ENCODE data around the gene PRR13.
"Not testable (repeated sequence)": the region's sequence is repeated elsewhere in the genome, so short reads cannot be mapped to it uniquely, and the experiment has no call there.

Gene PRR13

DNA sequence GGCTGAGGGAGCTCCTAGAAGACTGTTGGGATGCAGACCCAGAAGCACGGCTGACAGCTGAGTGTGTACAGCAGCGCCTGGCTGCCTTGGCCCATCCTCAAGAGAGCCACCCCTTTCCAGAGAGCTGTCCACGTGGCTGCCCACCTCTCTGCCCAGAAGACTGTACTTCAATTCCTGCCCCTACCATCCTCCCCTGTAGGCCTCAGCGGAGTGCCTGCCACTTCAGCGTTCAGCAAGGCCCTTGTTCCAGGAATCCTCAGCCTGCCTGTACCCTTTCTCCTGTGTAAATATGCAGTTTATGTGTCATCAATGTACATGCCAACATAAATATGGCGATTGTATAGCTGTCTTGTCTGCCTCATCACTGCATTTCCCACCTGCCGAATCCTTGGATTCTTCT, 10.3 kb upstream of the PRR13 start:
- POLR2A ChIA-PET = interaction anchor here (1.0 to 2.0 kb wide), 2 partner anchors 10 to 23 kb away, joined by 3 to 7 read pairs; partner anchors contain the start of gene PRR13
- CTCF ChIA-PET = interaction anchor here (1.5 kb wide), 1 partner anchor 10 kb away, joined by 6 read pairs; no protein-coding TSS in a partner anchor
- TF ChIP-seq L3MBTL2 (conservative IDR thresholded peaks at IDR 0.05) = no peak
- TF ChIP-seq TARDBP (IDR thresholded peaks at IDR 0.05) = no peak
- no peak for TF ChIP-seq ZNF384 (IDR thresholded peaks at IDR 0.05)
- no peak for TF ChIP-seq ELF4 (IDR thresholded peaks at IDR 0.05)
- TF ChIP-seq BHLHE40 (IDR thresholded peaks at IDR 0.05; ENCODE audit: borderline replicate concordance) = no peak
- no peak for TF ChIP-seq HDGF (IDR thresholded peaks at IDR 0.05; ENCODE audit: borderline replicate concordance)
- TF ChIP-seq, protein P1, sequence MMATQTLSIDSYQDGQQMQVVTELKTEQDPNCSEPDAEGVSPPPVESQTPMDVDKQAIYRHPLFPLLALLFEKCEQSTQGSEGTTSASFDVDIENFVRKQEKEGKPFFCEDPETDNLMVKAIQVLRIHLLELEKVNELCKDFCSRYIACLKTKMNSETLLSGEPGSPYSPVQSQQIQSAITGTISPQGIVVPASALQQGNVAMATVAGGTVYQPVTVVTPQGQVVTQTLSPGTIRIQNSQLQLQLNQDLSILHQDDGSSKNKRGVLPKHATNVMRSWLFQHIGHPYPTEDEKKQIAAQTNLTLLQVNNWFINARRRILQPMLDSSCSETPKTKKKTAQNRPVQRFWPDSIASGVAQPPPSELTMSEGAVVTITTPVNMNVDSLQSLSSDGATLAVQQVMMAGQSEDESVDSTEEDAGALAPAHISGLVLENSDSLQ (IDR thresholded peaks at IDR 0.05) = no peak
- no peak for TF ChIP-seq ARNT (IDR thresholded peaks at IDR 0.05)
- TF ChIP-seq SP1 (IDR thresholded peaks at IDR 0.05) = no peak
- no peak for TF ChIP-seq SUZ12 (IDR thresholded peaks at IDR 0.05)
- TF ChIP-seq FOXA1 (IDR thresholded peaks at IDR 0.05) = no peak
- TF ChIP-seq LEF1 (IDR thresholded peaks at IDR 0.05; ENCODE audit: borderline replicate concordance) = no peak
- no peak for DNase-seq (ENCODE audit: extremely low spot score)

DNA sequence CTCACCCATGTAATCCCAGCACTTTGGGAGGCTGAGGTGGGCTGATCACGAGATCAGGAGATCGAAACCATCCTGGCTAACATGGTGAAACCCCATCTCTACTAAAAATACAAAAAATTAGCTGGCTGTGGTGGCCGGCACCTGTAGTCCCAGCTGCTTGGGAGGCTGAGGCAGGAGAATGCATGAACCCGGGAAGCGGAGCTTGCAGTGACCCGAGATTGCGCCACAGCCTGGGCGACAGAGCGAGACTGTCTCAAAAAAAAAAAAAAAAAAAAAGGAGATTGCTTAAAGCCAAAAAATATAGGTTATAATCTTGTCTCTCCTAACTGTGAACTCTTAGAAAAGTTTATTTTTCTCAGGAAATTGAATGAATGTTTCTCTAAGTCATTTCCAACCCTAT, 6.2 kb upstream of the PRR13 start:
- DNase-seq (ENCODE audit: extremely low spot score); POLR2A ChIA-PET; CTCF ChIA-PET: not testable (repeated sequence)

DNA sequence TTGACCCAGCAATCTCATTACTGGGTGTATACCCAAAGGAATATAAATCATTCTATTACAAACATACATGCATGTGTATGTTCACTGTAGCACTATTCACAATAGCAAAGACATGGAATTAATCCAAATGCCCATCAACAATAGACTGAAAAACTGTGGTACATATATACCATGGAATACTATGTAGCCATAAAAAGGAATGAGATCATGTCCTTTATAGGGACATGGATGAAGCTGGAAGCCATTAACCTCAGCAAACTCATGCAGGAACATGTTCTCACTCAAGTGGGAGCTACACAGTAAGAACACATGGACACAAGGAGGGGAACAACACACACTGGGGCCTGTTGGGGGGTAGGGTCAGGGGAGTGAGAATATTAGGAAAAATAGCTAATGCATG, 2.0 kb upstream of the PRR13 start:
- ChIA-PET CTCF (interaction anchor here (0.6 kb wide), 1 partner anchor 121 kb away, joined by 3 read pairs; no protein-coding TSS in a partner anchor), POLR2A (interaction anchor here (0.7 to 1.1 kb wide), 2 partner anchors 60 to 87 kb away, joined by 3 to 4 read pairs; no protein-coding TSS in a partner anchor)
- DNase-seq (ENCODE audit: extremely low spot score) = not testable (repeated sequence)

DNA sequence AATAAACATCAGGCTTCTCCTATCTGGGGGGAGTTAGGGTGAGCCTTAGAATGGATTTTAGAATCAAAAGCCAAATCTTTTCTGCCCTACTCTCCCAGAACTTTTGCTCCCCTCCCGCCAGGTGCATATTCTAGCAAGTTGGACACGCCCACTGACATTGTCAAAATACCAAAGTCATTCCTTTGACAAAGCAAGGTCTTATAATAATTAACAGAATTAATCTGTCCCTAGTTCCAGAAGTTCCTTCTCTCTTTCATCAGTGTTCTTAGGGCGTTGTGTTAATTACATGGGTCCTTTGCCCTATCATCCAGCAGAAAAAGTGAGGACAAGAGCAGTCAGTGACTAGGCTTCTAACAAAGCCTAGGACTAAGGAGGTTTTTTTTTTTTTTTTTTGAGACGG, 2.4 kb downstream of the PRR13 start:
- TF ChIP-seq FOXA1 (IDR thresholded peaks at IDR 0.05) = no peak
- DNase-seq (ENCODE audit: extremely low spot score) = no peak
- ChIA-PET CTCF (no interaction called here), POLR2A (no interaction called here)

DNA sequence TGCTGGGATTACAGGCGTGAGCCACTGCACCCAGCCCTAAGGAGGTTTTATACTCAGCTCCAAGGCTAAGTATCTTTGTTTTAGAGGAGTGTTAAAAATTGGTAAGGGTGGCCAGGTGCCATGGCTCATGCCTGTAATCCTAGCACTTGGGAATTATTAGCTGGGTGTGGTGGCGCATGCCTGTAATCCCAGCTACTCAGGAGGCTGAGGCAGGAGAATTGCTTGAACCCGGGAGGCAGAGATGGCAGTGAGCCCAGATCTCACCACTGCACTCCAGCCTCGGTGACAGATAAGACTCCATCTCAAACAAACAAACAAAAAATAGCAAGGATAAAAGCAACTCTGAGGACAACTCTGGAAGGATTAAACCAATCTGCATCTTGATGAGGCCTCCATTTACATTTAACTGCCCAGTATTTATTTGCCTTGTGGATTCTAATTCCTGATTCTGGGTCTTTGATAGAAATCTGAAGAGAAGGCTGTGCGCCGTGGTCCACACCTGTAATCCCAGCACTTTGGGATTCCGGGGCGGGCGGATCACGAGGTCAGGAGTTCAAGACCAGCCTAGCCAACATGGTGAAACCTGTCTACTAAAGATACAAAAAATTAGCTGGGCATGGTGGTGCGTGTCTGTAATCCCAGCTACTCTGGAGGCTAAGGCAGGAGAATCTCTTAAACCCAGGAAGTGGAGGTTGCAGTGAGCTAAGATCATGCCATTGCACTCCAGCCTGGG, 3.2 kb downstream of the PRR13 start:
- CTCF ChIA-PET = interaction anchor here (0.6 kb wide), 2 partner anchors 24 to 155 kb away, joined by 3 read pairs; no protein-coding TSS in a partner anchor
- not testable (repeated sequence) for DNase-seq (ENCODE audit: extremely low spot score)

DNA sequence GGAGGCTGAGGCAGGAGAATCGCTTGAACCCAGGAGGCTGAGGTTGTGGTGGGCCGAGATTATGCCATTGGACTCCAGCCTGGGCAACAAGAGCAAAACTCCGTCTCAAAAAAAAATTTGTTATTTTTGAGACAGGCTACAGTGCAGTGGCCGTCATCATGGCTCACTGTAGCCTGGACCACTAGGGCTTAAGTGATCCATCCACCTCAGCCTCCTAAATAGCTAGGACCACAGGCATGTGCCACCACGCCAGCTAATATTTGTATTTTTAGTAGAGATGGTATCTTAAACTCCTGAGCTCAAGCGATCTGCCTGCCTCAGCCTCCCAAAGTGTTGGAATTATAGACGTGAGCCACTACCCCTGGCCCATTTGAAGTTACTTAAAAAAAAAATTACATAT, 9.4 kb downstream of the PRR13 start:
- TF ChIP-seq NFRKB (IDR thresholded peaks at IDR 0.05) = no peak
- DNase-seq (ENCODE audit: extremely low spot score) = no peak
- POLR2A ChIA-PET = interaction anchor here (0.7 to 1.3 kb wide), 7 partner anchors 10 to 130 kb away, joined by 3 to 4 read pairs (median 3); partner anchors contain the start of genes AAAS, SP1 and TARBP2
- CTCF ChIA-PET = interaction anchor here (1.4 kb wide), 1 partner anchor 10 kb away, joined by 7 read pairs; the partner anchor contains the start of gene PRR13

More for the DNA sequence above, 3.2 kb downstream of the PRR13 start:
- POLR2A ChIA-PET = not testable (repeated sequence)

DNA sequence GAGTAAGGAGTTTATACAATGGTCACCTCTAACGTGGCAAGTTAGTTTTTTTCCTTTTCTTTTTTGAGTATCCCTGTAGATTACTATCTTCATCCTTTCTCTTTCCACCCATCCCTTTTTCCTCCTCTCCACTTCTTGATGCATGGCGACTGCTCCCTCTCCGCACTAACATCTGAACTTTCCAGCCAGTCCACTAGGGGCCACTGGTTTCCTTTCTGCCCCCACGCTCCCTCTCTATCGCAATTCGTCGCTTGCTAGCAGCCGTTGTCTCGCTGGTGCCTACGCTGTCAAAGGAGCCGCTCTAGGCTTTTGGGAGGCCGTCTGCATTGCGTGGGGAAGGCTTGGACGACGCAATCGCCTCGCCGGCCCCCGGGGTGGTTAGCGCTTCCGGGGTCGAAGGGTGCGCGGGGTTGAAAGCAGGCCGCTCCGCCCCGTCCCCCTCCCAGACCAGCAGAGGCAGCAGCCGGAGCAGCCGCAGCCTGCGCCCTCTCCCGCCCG, 10.2 kb downstream of the PRR13 start, which contains the start of gene PCBP2:
TSS of gene PCBP2 (plus strand) at position 442 of the 498 bp plus-strand sequence. CDS start 2,699 bp downstream, outside the sequence.
- DNase-seq (ENCODE audit: extremely low spot score) = peak; percentile 95
- TF ChIP-seq FOXM1 (IDR thresholded peaks at IDR 0.05; ENCODE audit: borderline replicate concordance) = no peak
- TF ChIP-seq TARDBP (IDR thresholded peaks at IDR 0.05) = no peak
- no peak for TF ChIP-seq FOXK2 (IDR thresholded peaks at IDR 0.05)
- TF ChIP-seq ELF4 (IDR thresholded peaks at IDR 0.05) = peak; percentile 74
- TF ChIP-seq L3MBTL2 (conservative IDR thresholded peaks at IDR 0.05) = no peak
- no peak for TF ChIP-seq CTBP1 (IDR thresholded peaks at IDR 0.05; ENCODE audit: borderline replicate concordance)
- 0 out of 2 replicates have a peak, but pooled peaks have one; percentile 16 for TF ChIP-seq ARNT (IDR thresholded peaks at IDR 0.05)
- TF ChIP-seq SUZ12 (IDR thresholded peaks at IDR 0.05) = no peak
- TF ChIP-seq FOXA1 (IDR thresholded peaks at IDR 0.05) = no peak
- TF ChIP-seq BHLHE40 (IDR thresholded peaks at IDR 0.05; ENCODE audit: borderline replicate concordance) = no peak
- no peak for TF ChIP-seq LEF1 (IDR thresholded peaks at IDR 0.05; ENCODE audit: borderline replicate concordance)
- TF ChIP-seq, protein P1 (IDR thresholded peaks at IDR 0.05) = peak; percentile 34; the same call in 1 of the 2 replicates
- TF ChIP-seq NFRKB (IDR thresholded peaks at IDR 0.05) = no peak
- 0 out of 2 replicates have a peak, but pooled peaks have one; percentile 26 for TF ChIP-seq HDGF (IDR thresholded peaks at IDR 0.05; ENCODE audit: borderline replicate concordance)
- TF ChIP-seq SP1 (IDR thresholded peaks at IDR 0.05) = no peak
- ChIA-PET CTCF (interaction anchor here (1.4 kb wide), 1 partner anchor 11 kb away, joined by 7 read pairs; the partner anchor contains the start of gene PRR13), POLR2A (interaction anchor here (0.7 to 1.3 kb wide), 5 partner anchors 11 to 130 kb away, joined by 3 to 4 read pairs (median 3); partner anchors contain the start of genes AAAS and TARBP2)

All from HEK293T (cell line).